ENCODE measurements around the gene FBXO41. TPM values are rescaled to one million over a fixed set of nuclear protein-coding genes. Genes with fewer than 3 reads are reported as not detected.

Gene FBXO41
- total RNA-seq, 1 experiment from 2014 or later, result 0.44 TPM

- no peak for DNase-seq (ENCODE audit: low read depth)
- in situ Hi-C loops (cut with HindIII; ENCODE audit: low pct_unique_long_range_greater_than_20kb, low sequenced_read_pairs), result no loop called here
Measured at GRCh38 chr2:73291461-73292315, 7.4 kb upstream of the FBXO41 start.

DNA sequence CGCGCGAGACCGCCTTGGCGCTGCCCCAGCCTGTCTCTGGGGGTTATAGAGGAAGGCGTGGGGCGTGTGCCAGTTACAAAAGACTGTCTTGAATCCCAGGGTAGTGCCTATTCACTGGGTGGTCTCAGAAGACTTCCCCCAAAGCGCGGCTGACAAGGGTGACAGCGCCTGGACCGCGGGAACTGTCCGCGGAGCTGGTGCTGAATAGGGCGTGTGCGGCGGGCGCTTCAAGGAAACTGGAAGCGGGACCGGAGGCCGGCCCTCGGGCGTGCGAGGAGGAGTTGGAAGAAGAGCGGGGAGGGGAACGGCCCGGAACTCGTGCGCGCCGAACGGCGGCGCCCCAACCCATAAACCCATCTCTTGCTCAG, 6.8 kb upstream of the FBXO41 start:
- in situ Hi-C loops (cut with HindIII; ENCODE audit: low pct_unique_long_range_greater_than_20kb, low sequenced_read_pairs), result no loop called here
- peak; percentile 72 for DNase-seq (ENCODE audit: low read depth)

DNA sequence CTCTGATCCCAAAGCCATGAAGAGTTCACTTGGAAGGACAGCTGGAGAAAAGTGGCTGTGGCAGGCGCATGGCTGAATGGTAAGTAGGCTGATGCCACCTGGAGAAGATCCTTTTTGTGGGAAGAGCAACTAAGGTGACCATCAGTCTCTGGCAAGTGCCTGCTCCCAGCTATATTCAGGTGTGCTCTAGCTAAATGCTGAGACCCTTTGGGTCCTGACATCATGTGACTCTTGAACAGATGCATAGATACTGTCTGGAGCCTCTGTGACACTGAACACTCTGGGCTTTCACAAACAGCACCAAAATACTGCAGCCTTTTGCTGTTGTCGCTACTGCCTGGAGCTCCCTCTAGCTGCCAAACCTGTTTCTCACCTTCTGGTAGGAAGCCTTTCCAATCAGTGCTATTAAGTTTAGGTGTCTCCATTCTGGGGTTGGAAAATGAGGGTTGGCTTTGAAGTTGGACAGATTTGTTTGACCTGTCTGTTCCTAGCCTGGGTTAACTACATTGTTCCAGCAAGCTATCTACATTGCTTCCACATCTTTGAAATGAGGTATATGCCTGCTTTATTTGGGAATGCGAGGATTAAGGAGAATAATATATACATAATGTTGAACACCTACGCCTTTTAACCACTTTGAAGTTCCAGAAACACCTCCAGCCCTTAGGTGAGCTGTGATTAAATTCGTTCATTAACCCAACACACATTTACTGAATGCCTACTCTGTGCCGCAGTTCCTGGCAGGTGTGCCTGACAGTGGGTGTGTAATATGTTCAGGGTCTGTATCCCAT, 6.0 kb upstream of the FBXO41 start:
- DNase-seq (ENCODE audit: low read depth), result no peak
- in situ Hi-C loops (cut with HindIII; ENCODE audit: low pct_unique_long_range_greater_than_20kb, low sequenced_read_pairs), result no loop called here

DNA sequence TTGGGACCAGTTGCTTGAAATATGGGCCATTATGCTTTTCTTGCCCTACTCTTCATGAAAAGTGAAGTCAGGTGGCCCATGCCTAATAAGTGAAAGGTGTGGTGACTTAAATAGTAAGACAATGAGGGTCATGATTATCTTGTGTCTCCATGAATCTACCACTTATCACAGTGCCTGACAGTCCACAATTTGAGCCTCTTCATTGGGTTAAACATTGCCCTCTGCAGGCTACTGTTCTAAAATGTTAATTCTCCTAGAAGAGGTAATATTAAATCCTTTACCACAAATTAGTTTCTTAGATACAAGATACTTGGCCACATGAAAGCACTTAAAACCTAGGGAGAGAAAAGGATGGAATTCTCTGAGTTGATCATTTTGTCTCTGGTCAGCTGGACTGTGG, 5.0 kb upstream of the FBXO41 start:
- in situ Hi-C loops (cut with HindIII; ENCODE audit: low pct_unique_long_range_greater_than_20kb, low sequenced_read_pairs), result no loop called here
- DNase-seq (ENCODE audit: low read depth), result no peak

DNA sequence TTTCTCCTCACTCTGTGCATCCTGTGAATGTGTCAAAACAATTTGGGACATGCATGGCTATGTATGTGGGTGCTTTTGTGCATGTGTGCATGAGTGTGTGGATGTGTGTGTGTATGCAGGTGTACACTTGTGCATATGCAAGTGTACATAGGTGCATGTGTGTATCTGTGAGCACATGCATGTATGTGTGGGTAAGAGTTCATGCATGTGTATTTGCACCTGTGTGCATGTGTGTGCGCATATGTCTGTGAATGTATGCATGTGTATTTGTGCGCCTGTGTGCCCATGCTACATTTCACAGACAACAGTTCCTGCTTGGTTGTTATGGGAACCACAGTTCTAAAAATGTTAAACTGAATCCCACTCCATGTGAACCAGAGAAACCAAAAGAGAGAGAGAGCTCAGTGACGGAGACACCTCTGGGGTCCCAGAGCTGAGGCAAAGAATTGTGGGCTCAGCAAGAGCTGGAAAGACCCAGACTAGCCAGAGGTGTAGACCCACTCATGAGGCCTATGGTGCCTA, 1.9 kb upstream of the FBXO41 start:
- no peak for DNase-seq (ENCODE audit: low read depth)
- in situ Hi-C loops (cut with HindIII; ENCODE audit: low pct_unique_long_range_greater_than_20kb, low sequenced_read_pairs), result no loop called here

DNA sequence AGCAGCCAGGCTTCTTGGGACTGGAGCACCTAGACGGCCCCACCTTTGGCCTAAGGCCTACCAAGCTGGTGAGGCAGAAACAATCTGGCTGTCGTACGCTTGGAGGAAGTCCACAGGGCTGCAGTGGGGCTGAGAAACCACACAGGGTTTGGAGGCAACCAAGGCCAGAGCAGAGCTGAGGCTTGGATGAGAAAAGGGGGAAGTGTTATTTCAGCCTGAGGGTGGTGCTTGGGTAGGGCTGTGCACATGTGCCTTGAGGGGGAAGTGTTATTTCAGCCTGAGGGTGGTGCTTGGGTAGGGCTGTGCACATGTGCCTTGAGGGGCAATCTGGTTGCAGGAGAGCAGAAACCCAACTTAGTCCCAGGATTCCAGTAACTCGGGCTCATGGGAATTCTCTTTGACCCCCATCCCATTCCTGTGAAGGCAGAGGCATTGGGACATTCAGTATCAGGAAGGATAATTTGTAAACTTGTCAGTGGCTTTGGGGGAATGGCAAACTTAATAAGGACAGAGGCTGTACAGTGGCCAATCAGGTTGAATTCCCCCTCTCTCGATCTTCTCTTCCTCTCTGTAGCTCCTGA, 971 bp upstream of the FBXO41 start:
- in situ Hi-C loops (cut with HindIII; ENCODE audit: low pct_unique_long_range_greater_than_20kb, low sequenced_read_pairs), result no loop called here
- no peak for DNase-seq (ENCODE audit: low read depth)

DNA sequence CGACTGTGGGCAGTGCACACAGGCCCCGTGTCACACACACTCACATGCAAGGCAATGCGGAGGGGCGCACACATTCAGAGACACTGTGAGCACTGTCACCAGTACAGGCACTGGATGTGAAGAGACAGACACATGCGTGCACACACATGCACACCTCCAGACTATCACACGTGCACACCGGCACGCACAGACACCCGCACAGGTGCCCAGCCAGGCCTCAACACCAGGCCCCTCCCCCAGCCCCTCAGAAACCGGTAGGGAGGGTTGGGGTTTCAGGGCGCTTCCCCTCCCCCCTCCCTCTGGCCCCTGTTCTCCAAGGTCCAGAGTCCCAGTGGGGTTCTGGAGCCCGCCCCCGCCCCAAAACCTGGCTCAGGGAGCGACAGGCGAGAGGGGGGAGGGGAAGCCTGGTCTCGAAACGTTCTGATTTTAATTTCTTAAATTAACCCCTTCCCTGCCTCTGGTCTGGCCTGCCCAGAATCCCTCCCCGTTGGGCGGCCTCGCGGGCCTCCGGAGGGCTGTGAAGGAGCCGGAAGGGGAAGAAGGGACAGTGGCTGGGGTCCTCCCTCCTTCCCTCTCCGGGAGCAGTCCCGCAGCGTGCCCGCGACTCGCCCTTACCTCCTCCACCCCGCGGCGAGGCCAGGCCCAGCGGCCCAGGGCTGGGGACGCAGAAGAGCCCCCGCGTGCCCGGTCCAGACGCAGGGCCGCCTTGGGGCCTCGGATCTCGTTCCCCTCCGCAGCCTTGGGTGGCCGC, 558 bp downstream of the FBXO41 start:
- in situ Hi-C loops (cut with HindIII; ENCODE audit: low pct_unique_long_range_greater_than_20kb, low sequenced_read_pairs), result no loop called here
- no peak for DNase-seq (ENCODE audit: low read depth)

GRCh38 chr2:73282924-73283544, 1.2 kb downstream of the FBXO41 start:
- no peak for DNase-seq (ENCODE audit: low read depth)
- in situ Hi-C loops (cut with HindIII; ENCODE audit: low pct_unique_long_range_greater_than_20kb, low sequenced_read_pairs), result no loop called here

DNA sequence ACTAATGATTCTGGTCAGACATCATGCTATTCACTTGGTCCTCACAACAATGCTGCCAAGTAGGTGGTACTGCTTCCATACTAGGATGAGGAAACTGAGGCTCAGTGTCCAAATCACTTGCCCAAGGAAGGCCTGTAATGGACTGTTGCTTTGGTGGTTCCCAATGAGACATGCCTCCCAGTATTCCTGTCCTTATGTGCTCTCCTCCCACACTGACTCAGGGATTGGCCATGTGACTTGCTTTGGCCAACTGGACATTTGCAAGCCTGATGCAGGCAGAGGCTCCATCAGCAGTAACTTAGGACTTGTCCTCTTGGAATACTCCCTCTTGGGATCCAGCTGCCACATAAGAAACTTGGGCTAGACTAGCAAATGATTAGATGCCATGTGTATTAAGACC, 3.0 kb downstream of the FBXO41 start:
- no peak for DNase-seq (ENCODE audit: low read depth)
- in situ Hi-C loops (cut with HindIII; ENCODE audit: low pct_unique_long_range_greater_than_20kb, low sequenced_read_pairs), result no loop called here

DNA sequence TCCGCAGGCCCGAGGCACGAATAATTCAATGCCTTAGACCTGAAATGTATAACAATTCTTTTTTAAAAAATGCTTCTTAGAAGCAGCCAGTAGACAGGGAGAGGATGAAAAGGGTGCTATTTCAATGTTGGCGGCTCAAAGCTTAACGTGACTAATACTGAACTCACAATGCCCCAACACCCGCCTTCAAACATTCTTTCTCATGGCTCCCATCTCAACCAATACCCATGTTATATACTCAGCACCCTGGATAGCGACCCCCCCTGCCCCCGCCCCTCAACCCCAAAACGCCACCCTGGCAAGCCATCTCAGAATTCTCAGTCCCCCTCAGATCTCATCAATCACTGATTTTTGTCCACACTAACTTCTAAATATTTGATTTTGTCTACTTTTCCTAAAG, 4.4 kb downstream of the FBXO41 start:
- no peak for DNase-seq (ENCODE audit: low read depth)
- in situ Hi-C loops (cut with HindIII; ENCODE audit: low pct_unique_long_range_greater_than_20kb, low sequenced_read_pairs), result no loop called here

GRCh38 chr2:73272270-73272669, 12.0 kb downstream of the FBXO41 start:
- in situ Hi-C loops (cut with HindIII; ENCODE audit: low pct_unique_long_range_greater_than_20kb, low sequenced_read_pairs), result no loop called here
- DNase-seq (ENCODE audit: low read depth), result no peak

GRCh38 chr2:73269686-73270465, 14.4 kb downstream of the FBXO41 start:
- DNase-seq (ENCODE audit: low read depth), result no peak
- in situ Hi-C loops (cut with HindIII; ENCODE audit: low pct_unique_long_range_greater_than_20kb, low sequenced_read_pairs), result no loop called here

DNA sequence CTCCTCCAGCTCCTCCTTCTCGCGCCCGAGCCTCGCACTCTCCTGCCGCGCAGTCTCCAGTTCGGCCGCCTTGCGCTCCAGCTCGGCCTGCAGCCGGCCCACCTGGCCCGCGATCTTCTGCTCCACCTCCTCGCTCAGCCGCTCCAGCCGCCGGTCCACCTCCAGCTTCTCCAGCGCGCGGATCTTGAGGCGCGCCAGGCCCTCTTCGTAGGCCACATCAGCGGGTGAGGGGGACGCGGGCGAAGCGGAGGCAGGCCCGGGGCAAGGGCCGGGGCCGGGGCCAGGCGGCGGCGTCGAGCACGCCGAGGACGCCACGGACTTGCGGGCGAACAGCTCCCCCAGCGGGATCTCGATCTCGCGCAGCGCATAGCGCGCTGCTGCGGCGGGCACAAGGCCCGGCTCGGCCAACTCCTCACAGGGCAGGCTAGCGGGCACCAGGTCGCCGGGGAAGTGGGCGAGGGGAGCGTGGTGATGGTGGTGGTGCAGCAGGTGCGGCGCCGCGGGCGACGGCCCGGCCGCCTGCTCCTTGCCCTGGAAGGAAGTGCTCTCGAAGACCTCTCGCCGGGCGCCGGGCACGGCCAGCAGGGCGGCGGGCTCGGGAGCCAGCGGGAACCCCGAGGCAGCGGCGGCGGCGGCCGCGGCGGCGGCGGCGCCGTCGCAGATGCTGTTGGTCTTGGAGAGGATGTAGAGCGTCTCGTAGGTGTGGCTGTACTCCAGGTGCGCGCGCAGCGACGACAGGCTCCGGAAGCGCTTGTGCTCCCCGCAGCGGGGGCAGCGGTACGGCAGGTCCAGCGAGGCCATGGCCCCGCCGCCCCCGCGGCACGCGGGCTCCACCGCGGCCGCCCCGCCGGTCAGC, 15.2 kb downstream of the FBXO41 start:
- in situ Hi-C loops (cut with HindIII; ENCODE audit: low pct_unique_long_range_greater_than_20kb, low sequenced_read_pairs), result no loop called here
- DNase-seq (ENCODE audit: low read depth), result peak; percentile 47

GRCh38 chr2:73268366-73268829, 15.9 kb downstream of the FBXO41 start:
- in situ Hi-C loops (cut with HindIII; ENCODE audit: low pct_unique_long_range_greater_than_20kb, low sequenced_read_pairs), result no loop called here
- no peak for DNase-seq (ENCODE audit: low read depth)

- in situ Hi-C loops (cut with HindIII; ENCODE audit: low pct_unique_long_range_greater_than_20kb, low sequenced_read_pairs), result no loop called here
- DNase-seq (ENCODE audit: low read depth), result no peak
Measured at GRCh38 chr2:73267008-73267407, 17.3 kb downstream of the FBXO41 start.

GRCh38 chr2:73266061-73266901, 18.0 kb downstream of the FBXO41 start:
- in situ Hi-C loops (cut with HindIII; ENCODE audit: low pct_unique_long_range_greater_than_20kb, low sequenced_read_pairs), result no loop called here
- DNase-seq (ENCODE audit: low read depth), result no peak
